Ishikawa (cell line): ENCODE measurements around the gene DNM2.

ENCODE experiments used
- CEBPB ChIP-seq: IDR thresholded peaks from 2 replicates; pipeline ENCODE4 v1.6.1; 2012
- CREB1 ChIP-seq: IDR thresholded peaks from 2 replicates; pipeline ENCODE4 v1.6.1; 2012; ENCODE audit warnings: low read depth
- EGR1 ChIP-seq: IDR thresholded peaks from 2 replicates; pipeline ENCODE4 v1.6.1; 2012
- EP300 ChIP-seq: IDR thresholded peaks from 2 replicates; pipeline ENCODE4 v1.6.1; 2012; ENCODE audit warnings: borderline replicate concordance
- FOXM1 ChIP-seq: IDR thresholded peaks from 2 replicates; pipeline ENCODE4 v1.6.1; 2012; ENCODE audit warnings: low read depth, borderline replicate concordance
- NFIC ChIP-seq: IDR thresholded peaks from 2 replicates; pipeline ENCODE4 v1.6.1; 2012
- RAD21 ChIP-seq: IDR thresholded peaks from 2 replicates; pipeline ENCODE4 v1.6.1; 2012; ENCODE audit warnings: low read depth
- TAF1 ChIP-seq: IDR thresholded peaks from 2 replicates; pipeline ENCODE4 v1.6.1; 2012; ENCODE audit warnings: low read depth, mild to moderate bottlenecking
- TCF12 ChIP-seq: IDR thresholded peaks from 2 replicates; pipeline ENCODE4 v1.6.1; 2012; ENCODE audit warnings: low read depth
- TEAD4 ChIP-seq: IDR thresholded peaks from 2 replicates; pipeline ENCODE4 v1.6.1; 2012
- YY1 ChIP-seq: IDR thresholded peaks from 2 replicates; pipeline ENCODE4 v1.6.1; 2012; ENCODE audit warnings: low read depth
- ZBTB7A ChIP-seq: IDR thresholded peaks from 2 replicates; pipeline ENCODE4 v1.6.1; 2012; ENCODE audit warnings: low read depth
- TF ChIP-seq, protein P1 (sequence below): IDR thresholded peaks from 2 replicates; pipeline ENCODE4 v1.6.1; 2012; ENCODE audit warnings: low read depth, mild to moderate bottlenecking
- TF ChIP-seq, protein P2 (sequence below): IDR thresholded peaks from 2 replicates; pipeline ENCODE4 v1.6.1; 2012
- TF ChIP-seq, protein P3 (sequence below): IDR thresholded peaks from 2 replicates; pipeline ENCODE4 v1.6.1; 2012

The DNM2 gene

DNA sequence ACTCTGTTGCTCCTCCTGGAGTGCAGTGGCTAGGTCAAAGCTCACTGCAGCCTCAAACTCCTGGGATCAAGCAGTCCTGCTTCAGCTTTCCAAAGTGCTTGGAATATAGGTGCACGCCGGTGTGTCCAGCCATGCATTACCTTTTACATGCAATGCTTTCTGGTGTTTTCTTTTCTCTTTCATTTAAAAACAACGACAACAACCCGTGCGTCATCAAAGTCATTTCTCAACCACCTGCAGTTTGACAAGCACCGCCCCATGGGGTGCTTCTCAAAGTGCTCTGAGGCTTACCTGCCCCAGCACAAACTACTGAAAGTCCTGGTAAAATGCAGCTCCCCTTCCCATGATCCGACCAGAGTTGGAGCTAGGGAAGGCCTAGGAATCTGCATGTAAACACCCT, 9.6 kb upstream of the DNM2 start:
- no peak for TF ChIP-seq NFIC
- no peak for TF ChIP-seq CREB1
- TF ChIP-seq EP300, result no peak
- no peak for TF ChIP-seq FOXM1
- TF ChIP-seq YY1, result no peak
- TF ChIP-seq CEBPB, result no peak
- TF ChIP-seq, protein P1, sequence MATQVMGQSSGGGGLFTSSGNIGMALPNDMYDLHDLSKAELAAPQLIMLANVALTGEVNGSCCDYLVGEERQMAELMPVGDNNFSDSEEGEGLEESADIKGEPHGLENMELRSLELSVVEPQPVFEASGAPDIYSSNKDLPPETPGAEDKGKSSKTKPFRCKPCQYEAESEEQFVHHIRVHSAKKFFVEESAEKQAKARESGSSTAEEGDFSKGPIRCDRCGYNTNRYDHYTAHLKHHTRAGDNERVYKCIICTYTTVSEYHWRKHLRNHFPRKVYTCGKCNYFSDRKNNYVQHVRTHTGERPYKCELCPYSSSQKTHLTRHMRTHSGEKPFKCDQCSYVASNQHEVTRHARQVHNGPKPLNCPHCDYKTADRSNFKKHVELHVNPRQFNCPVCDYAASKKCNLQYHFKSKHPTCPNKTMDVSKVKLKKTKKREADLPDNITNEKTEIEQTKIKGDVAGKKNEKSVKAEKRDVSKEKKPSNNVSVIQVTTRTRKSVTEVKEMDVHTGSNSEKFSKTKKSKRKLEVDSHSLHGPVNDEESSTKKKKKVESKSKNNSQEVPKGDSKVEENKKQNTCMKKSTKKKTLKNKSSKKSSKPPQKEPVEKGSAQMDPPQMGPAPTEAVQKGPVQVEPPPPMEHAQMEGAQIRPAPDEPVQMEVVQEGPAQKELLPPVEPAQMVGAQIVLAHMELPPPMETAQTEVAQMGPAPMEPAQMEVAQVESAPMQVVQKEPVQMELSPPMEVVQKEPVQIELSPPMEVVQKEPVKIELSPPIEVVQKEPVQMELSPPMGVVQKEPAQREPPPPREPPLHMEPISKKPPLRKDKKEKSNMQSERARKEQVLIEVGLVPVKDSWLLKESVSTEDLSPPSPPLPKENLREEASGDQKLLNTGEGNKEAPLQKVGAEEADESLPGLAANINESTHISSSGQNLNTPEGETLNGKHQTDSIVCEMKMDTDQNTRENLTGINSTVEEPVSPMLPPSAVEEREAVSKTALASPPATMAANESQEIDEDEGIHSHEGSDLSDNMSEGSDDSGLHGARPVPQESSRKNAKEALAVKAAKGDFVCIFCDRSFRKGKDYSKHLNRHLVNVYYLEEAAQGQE, result no peak
- no peak for TF ChIP-seq RAD21
- TF ChIP-seq, protein P2, sequence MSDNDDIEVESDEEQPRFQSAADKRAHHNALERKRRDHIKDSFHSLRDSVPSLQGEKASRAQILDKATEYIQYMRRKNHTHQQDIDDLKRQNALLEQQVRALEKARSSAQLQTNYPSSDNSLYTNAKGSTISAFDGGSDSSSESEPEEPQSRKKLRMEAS, result no peak
- TF ChIP-seq TEAD4, result no peak

DNA sequence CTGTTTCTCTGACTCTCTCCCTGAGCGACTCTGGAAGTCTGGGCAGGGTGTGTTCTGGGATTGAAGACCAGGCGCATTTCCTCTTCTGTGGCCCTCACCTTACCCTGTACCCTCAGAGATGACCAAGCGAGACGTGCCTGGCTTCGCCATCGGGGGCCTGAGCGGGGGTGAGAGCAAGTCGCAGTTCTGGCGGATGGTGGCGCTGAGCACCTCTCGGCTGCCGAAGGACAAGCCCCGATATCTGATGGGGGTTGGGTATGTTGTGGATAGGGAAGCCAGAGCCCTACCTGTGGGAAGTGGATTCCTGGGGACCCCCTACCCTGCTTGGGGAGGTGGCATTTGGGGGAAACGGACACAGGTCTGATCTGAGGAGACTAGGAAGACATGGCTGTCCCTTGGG, 5.8 kb upstream of the DNM2 start:
- TF ChIP-seq EGR1 (no peak), CEBPB (no peak), ZBTB7A (no peak), CREB1 (no peak), NFIC (no peak), TCF12 (no peak), YY1 (no peak), FOXM1 (no peak), EP300 (no peak), RAD21 (no peak), TAF1 (no peak), TEAD4 (no peak)
- TF ChIP-seq, protein P3, sequence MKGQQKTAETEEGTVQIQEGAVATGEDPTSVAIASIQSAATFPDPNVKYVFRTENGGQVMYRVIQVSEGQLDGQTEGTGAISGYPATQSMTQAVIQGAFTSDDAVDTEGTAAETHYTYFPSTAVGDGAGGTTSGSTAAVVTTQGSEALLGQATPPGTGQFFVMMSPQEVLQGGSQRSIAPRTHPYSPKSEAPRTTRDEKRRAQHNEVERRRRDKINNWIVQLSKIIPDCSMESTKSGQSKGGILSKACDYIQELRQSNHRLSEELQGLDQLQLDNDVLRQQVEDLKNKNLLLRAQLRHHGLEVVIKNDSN, result no peak
- TF ChIP-seq, protein P2, result no peak
- TF ChIP-seq, protein P1, result no peak

- no peak for TF ChIP-seq YY1
- TF ChIP-seq TAF1, result no peak
- no peak for TF ChIP-seq CREB1
- TF ChIP-seq, protein P3, result no peak
- TF ChIP-seq FOXM1, result no peak
- TF ChIP-seq, protein P1, result no peak
- no peak for TF ChIP-seq CEBPB
Observed at GRCh38 chr19:10712754-10713153, 5.1 kb upstream of the DNM2 start.

- TF ChIP-seq RAD21 (no peak), ZBTB7A (no peak), NFIC (no peak), TAF1 (no peak), TEAD4 (no peak), FOXM1 (no peak), YY1 (no peak), TCF12 (no peak)
- TF ChIP-seq, protein P1, result no peak
- TF ChIP-seq, protein P2, result no peak
- TF ChIP-seq, protein P3, result no peak
Observed at GRCh38 chr19:10713317-10713716, 4.6 kb upstream of the DNM2 start.
